ENCODE results near the gene TRIM68. TPM values are rescaled to one million over a fixed set of nuclear protein-coding genes. Genes with fewer than 3 reads are reported as not detected.
A peak's percentile ranks its signal among the peaks of the same experiment; 100 is the strongest.

The TRIM68 gene
- total RNA-seq, 2 donors from 2014 or later: 17.6 to 18.6 TPM

DNA sequence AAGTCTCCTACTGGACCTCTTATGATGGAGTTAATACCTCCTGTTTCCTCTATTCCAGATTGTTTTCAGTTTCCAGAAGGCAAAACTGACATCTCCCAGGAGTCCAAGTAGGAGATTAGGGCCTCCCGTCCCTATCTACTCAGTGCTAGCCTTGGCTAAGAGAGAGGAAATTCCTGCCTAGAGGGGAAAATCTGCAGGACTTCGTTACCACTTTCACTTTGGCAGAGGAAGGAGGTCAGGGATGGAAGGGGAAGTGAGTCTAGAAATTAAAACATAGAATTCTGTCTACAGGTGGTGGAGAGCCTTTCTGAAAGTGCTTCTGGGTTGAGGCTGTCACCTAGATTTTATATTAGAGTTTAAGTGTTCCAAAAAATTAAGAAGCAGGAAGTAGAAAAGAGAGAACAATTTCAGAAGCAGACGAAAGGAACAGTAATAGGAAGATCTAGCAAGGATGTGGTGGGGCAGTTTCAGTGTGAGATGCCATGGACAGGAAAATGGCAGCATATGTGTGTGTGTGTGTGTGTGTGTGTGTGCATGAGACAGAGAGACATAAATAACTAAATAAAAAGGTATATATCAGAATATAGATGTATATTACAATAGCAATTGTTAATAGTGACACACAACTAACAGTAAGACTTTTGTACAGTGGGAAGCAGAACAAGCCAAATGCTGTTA lies 2.4 kb upstream of the TRIM68 start:
- intact Hi-C loops (cut with DNase I, micrococcal nuclease): no loop called here
- no peak for ATAC-seq
- no peak for DNase-seq

DNA sequence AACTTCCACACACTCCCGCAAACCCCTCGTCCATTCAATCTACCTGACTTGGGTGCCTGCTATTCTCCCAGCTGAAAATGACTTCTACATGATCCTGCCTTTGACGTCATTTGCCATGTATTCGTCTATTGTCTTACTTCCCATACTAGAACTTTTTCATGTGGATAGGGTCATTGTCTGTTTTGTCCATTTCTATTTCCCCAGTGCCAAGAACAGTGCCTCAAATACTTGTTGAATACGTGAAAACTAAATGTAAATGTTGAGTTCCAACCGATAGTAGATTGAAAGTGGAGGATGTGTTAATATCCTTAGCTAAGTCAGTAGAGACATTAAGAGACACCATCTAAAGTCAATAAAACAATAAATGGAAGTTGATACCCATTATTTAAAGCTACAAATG lies 935 bp downstream of the TRIM68 start:
- peak; percentile 3 for ATAC-seq
- DNase-seq: no peak
- intact Hi-C loops (cut with DNase I, micrococcal nuclease): no loop called here

DNA sequence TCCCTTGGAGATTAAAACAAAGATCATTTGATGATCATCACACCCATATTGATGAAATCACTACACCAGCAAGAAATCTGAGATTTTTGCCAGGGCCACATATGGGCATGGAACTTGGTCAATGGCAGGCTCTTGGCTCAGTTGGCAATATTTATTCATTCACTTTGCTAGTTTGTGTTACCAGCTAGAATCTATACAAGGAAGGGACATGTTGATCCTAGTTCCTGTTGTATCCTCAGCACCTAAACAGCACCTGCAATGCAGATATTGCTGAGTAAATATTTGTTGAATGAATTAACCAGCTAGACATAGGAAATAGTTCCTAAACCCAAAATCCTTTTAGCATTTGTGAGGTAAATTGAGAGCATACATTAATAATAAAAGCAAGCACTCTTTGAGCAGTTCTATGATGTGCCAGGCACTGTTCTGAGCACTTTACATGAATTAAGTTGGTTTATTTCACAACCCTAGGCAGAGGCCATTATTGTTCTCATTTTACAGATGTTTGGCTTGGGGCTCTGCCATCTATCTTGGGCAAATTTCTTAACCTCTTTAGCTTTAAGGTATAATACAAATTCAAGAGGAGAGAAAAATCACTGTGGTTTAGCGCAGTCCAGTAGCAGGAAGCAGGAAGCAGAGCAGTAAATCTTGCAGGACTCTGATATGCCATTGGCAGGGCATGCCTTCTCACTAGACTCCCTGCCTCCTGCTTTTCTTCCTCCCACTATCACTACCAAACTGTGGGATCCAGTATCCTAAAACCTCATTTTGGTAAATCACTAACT lies 1.6 kb downstream of the TRIM68 start:
- peak in 1 of 2 donors; percentile 12 for DNase-seq
- intact Hi-C loops (cut with DNase I, micrococcal nuclease): no loop called here
- ATAC-seq: peak; percentile 69

DNA sequence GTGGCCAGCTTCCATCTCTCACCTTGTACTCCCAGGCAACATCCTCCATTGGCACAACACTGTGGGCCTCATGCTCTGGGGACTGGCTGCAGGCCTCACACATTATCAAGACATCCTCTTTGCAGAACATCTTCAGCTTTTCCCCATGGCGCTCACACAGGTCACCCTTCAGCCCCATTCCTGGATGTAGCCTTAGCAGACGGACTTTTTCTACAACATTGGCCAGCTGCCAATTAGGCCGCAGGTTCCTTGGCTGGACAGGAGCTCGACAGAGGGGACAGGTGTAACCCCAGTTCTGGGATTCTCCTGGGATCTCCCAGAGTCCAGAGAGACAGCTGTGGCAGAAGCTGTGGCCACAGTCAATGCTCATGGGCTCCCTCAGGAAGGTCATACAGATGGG lies 3.0 kb downstream of the TRIM68 start:
- intact Hi-C loops (cut with DNase I, micrococcal nuclease): no loop called here

DNA sequence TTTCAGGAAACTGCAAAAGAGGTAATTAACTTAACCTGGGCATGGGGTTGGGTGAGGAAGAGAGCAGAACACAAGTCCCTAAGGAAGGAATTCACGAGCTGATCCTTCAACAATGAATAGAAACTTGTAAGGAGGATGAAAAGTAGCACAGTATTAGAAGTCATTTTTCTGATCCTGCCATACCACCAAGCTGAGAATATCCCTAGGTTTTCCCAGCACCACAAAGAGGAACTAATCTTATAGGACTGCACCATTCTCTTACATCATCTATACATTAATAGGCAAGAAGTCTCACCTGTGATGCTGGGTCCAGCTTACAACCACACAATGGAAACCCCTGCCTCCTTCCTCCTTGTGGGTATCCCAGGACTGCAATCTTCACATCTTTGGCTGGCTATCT lies 14.3 kb downstream of the TRIM68 start, which contains the start of gene OR52I1:
TSS of gene OR52I1 (plus strand) at position 301 of the 400 bp plus-strand sequence. CDS start at position 301, 0 bp downstream.
- intact Hi-C loops (cut with DNase I, micrococcal nuclease): no loop called here
- ATAC-seq (no peak), DNase-seq (no peak)

More for the DNA sequence above, 3.0 kb downstream of the TRIM68 start:
- ATAC-seq (no peak), DNase-seq (no peak)

DNA sequence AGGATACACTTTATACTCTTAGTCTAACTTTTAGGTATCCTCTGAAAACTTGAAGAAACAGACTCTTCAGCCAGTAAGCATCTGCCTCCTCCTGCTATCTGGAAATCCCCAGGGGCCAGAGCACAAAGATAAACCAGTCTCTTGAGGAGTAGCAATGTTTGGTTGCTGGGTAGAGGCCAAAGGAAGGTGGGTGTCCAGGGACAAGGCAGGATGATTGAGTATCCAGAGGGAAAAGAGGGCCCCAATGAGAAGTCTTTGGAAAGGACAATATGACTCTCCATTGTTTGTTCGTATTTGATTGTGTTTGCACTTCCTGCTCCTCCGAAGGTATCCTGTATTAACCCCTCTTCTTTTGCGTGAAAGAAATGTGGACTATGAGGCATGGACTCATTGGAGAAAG lies 19.0 kb downstream of the TRIM68 start:
- no peak for ATAC-seq
- intact Hi-C loops (cut with DNase I, micrococcal nuclease): no loop called here
- no peak for DNase-seq

DNA sequence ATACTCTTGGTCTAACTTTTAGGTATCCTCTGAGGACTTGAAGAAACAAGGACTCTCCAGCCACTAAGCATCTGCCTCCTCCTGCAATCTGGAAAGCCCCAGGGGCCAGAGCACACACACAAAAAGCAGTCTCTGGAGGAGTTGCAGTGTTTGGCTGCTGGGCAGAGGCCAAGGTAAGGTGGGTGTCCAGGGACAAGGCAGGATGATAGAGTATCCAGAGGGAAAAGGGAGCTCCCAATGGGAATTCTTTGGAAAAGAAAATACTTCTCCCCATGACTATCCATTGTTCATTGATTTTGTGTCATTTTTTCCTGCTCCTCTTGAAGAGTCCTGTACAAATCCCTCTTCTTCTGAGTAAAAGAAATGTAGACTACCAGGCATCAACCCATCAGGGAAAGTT lies 26.6 kb downstream of the TRIM68 start, which contains the start of gene OR52I2:
TSS of gene OR52I2 (plus strand) at position 301 of the 400 bp plus-strand sequence.
- intact Hi-C loops (cut with DNase I, micrococcal nuclease): no loop called here
- DNase-seq: no peak
- no peak for ATAC-seq

DNA sequence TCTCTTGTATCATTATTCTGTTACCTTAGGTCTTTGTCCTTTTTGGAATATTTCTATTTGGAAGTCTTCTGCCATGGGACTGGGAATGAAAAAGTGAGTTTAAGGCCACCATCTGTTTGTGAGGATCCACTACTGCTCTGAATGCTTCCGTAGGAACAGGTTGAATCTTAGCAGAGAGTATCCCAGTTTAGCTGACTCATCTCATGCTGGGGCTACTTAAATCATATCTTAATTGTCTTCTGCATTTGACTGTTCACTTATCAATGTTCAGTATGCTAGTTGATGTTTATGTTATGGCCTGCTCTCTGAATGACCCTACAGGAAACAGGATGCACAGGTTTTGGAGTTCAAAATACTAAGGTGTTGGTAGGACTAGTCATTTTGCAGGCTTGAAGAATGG lies 27.9 kb downstream of the TRIM68 start:
- ATAC-seq: no peak

DNA sequence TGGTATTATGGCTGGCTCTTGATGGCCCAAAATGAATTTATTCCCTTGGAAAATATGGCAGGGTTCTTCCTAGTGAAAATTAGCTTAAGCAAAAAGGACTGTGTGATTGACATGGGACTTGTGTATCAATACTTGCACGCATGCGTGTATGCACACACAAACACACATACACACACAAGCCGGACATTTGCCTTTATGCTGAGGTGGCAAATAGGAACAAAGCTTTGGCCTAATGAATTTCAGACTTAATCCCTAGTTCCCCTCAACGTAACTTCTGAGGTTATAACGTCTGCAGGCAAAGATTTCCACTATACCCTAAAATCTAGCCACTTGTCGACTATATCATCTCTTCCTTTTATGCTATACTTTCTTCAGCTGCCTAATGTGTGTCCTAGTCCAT lies 29.4 kb downstream of the TRIM68 start:
- ATAC-seq (no peak), DNase-seq (no peak)
- intact Hi-C loops (cut with DNase I, micrococcal nuclease): no loop called here

More for the DNA sequence above, 27.9 kb downstream of the TRIM68 start:
- intact Hi-C loops (cut with DNase I, micrococcal nuclease): no loop called here
- DNase-seq: no peak

DNA sequence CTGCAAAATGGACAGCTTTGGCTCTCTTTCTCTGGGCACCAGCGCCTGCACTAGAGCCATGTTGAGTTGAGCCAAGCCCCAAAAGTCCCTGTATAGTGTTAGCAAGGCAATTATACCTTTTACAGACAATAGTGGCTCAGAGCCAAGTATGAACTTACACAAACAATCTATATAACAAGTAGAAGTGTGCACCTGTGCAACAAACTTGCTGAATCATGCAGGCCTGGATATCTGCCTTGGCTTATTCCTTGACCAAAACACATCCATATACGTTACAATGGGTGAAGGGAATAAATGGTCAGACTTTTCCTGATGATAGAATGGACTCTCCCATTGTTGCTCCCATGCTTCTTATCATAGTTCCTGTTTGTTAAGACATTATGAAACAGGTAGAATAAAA lies 30.3 kb downstream of the TRIM68 start:
- no peak for DNase-seq
- peak; percentile 66 for ATAC-seq
- intact Hi-C loops (cut with DNase I, micrococcal nuclease): no loop called here

DNA sequence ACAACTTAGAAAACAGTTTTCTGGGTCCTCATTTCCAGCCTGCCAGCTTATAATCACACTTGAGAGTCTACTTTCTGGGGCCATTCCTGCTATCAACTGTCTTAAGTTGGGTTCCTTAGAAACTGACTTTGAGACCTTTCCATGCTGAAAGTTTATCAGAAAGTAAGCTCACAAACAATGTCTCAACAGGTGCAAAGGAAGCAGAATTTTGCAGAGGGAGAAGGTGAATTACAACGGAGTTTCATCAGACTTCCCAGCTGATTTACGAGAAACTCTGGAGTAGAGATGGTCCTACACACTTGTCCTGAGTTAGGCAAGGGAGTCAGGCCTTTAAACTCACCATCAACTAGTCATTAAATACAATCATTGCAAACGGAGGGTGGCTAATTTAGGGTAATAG lies 31.2 kb downstream of the TRIM68 start:
- no peak for ATAC-seq
- no peak for DNase-seq
- intact Hi-C loops (cut with DNase I, micrococcal nuclease): no loop called here

DNA sequence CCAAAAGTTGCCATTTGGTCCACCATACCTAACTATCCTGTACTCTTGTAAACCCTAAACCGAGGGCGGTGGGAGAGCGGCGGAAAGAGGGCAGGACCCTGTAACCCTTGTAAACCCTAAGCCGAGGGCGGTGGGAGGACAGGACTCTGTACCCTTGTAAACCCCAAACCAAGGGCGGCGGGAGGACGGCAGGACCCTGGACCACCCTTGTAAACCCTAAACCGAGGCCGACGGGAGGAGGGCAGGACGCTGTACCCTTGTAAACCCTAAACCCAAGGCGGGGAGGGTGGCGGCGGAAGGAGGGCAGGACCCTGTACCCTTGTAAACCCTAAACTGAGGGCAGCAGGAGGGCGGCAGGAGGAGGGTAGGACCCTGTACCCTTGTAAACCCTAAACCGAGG lies 39.0 kb downstream of the TRIM68 start:
- intact Hi-C loops (cut with DNase I, micrococcal nuclease): no loop called here
- no peak for ATAC-seq
- DNase-seq: no peak

DNA sequence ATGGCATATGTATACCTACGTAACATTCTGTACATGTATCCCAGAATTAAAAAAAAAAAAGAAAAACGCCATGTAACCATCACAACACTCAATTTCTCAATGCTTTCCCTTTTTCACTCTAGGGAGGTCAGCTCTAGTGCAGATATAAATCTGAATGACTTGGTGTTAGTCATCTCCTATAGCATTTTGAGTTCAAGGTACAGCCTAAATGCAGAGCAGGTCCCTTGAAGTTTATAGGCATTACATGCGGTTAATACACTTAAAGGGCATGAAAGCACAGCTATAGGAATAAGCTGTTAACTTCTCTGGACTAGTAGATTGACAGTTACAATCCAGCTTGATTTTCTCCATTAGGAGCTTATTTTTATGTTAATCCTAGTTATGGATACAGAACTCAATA lies 42.7 kb downstream of the TRIM68 start:
- intact Hi-C loops (cut with DNase I, micrococcal nuclease): no loop called here
- DNase-seq: no peak
- ATAC-seq: peak; percentile 64

DNA sequence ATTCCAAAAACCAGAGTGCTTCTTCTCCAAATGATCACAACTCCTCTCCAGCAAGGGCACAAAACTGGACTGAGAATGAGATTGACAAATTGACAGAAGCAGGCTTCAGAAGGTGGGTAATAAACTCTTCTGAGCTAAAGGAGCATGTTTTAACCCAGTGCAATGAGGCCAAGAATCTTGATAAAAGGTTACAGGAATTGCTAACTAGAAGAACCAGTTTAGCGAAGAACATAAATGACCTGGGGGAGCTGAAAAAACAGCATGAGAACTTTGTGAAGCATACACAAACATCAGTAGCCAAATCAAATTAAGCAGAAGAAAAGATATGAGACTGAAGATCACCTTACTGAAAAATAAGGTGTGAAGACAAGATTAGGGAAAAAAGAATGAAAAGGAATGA lies 47.6 kb downstream of the TRIM68 start:
- ATAC-seq (no peak), DNase-seq (no peak)
- intact Hi-C loops (cut with DNase I, micrococcal nuclease): no loop called here

DNA sequence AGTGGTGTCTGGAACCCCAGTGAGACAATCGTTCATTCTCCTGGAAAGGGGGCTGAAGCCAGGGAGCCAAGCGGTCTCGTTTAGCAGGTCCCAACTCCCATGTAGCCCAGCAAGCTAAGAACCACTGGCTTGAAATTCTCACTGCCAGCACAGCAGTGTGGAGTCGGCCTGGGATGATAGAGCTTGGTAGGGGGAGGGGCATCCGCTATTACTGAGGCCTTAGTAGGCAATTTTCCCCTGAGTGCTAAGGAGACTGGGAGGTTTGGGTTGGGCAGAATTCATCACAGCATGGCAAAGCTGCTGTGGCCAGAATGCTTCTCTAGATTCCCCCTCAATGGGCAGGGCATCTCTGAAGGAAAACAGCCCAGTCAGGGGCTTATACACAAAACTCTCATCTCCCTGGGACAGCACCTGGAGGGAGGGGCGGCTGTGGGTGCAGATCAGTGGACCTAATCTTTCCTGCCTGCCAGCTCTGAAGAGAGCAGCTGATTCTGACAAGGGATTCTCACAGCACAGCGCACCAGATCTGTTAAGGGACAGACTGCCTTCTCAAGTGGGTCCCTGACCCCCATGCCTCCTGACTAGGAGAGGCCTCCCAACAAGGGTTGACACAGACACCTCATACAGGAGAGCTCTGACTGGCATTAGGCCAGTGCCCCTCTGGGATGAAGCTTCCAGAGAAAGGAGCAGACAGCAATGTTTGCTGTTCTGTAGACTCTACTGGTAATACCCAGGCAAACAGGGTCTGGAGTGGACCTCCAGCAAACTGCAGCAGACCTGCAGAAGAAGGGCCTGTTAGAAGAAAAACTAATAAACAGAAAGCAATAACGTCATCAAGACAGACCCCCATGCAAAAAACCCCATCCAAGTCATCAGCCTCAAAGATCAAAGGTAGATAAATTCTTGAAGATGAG lies 48.2 kb downstream of the TRIM68 start:
- intact Hi-C loops (cut with DNase I, micrococcal nuclease): no loop called here
- ATAC-seq (no peak), DNase-seq (no peak)

DNA sequence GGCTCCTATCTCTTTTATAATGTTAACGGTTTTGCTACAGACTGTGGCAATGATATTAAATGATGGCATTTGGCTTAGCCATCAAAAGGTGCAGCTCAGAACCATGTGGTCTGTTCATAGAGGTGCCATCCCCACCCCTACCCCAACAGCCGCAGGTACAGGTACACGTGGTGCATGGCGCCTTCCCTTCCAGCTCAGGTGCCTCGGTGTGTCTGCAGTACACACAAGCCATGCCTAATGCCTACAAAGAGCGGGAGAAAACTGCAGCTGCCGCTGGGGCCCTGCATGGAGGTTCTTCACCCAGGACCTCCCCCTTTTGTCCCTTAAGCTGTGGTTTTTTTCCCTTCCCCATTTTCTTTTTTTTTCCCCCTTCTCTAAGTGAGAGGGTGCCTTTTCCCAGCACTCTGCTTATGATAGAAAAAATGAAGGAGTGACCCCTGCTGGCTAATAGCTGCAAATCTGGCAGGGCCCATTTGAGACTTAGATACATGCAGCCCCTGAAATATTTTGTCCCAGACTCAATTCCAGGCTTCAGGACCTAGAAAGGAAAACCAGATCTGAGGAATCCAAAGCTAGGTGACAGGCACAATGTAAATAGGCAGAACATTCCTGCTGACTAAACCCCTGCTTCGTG lies 56.6 kb downstream of the TRIM68 start:
- no peak for DNase-seq
- intact Hi-C loops (cut with DNase I, micrococcal nuclease): no loop called here
- ATAC-seq: no peak
